HUES64 (cell line): ENCODE results near the gene CETP.

Experiments
- H3K27ac ChIP-seq: 2 replicates; pipeline ENCODE4 v1.7.0; 2013; ENCODE audit warnings: low read depth, low read length, inconsistent platforms
- H3K27me3 ChIP-seq: 2 replicates; pipeline ENCODE4 v1.6.1; 2013; ENCODE audit warnings: mild to moderate bottlenecking, low read length; ENCODE audit not compliant: insufficient read depth
- H3K36me3 ChIP-seq: 2 replicates; pipeline ENCODE4 v1.6.1; 2013; ENCODE audit warnings: mild to moderate bottlenecking, low read length; ENCODE audit not compliant: insufficient read depth
- H3K4me1 ChIP-seq: 2 replicates; pipeline ENCODE4 v1.6.1; 2013; ENCODE audit warnings: mild to moderate bottlenecking, low read length, moderate library complexity; ENCODE audit not compliant: insufficient read depth
- H3K4me3 ChIP-seq: 2 replicates; pipeline ENCODE4 v1.5.1; 2013; ENCODE audit warnings: mild to moderate bottlenecking, low read length, moderate library complexity
- H3K9ac ChIP-seq: 2 replicates; pipeline ENCODE4 v1.6.1; 2013; ENCODE audit warnings: mild to moderate bottlenecking, low read depth, low read length
- H3K9me3 ChIP-seq: 2 replicates; pipeline ENCODE4 v1.6.1; 2013; ENCODE audit warnings: low read depth, low read length; ENCODE audit not compliant: insufficient read depth
- WGBS: fragments of 150-250, 120-280 bp; methylation state at CpG from one replicate; pipeline ENCODE4 v1.1.7; 2013; ENCODE audit warnings: missing lambda C conversion rate; 5-methylcytosine and 5-hydroxymethylcytosine counted together

CETP gene

GRCh38 chr16:56936491-56936890, 25.3 kb upstream of the CETP start:
- Histone ChIP-seq H3K27ac (no peak overlapping the region), H3K9ac (no peak overlapping the region), H3K27me3 (no peaks in the 10 kb centered on the region), H3K9me3 (no peaks in the 10 kb centered on the region), H3K4me1 (peaks cover 17% of the 10 kb centered on the region), H3K4me3 (no peak overlapping the region), H3K36me3 (peaks cover 74% of the 10 kb centered on the region)
- 93% methylated on average over 4 of the region's 5 CpGs for whole genome bisulfite sequencing

GRCh38 chr16:56936950-56937349, 24.8 kb upstream of the CETP start:
- peaks cover 16% of the 10 kb centered on the region for H3K4me1 ChIP-seq
- no peaks in the 10 kb centered on the region for H3K27me3 ChIP-seq
- no peaks in the 10 kb centered on the region for H3K9me3 ChIP-seq
- H3K27ac ChIP-seq = no peak overlapping the region
- no peak overlapping the region for H3K4me3 ChIP-seq
- WGBS = 93% methylated on average over 4 of the region's 5 CpGs
- H3K36me3 ChIP-seq = peaks cover 78% of the 10 kb centered on the region
- H3K9ac ChIP-seq = no peak overlapping the region

GRCh38 chr16:56938664-56939513, 22.9 kb upstream of the CETP start:
- 97% methylated on average over 8 of the region's 8 CpGs for WGBS
- no peaks in the 10 kb centered on the region for H3K9me3 ChIP-seq
- no peak overlapping the region for H3K27ac ChIP-seq
- H3K36me3 ChIP-seq = peaks cover 96% of the 10 kb centered on the region
- no peak overlapping the region for H3K4me3 ChIP-seq
- peaks cover 6% of the 10 kb centered on the region; the same call in 1 of the 2 replicates for H3K4me1 ChIP-seq
- no peaks in the 10 kb centered on the region for H3K27me3 ChIP-seq
- H3K9ac ChIP-seq = no peak overlapping the region

- H3K36me3 ChIP-seq = peaks cover 97% of the 10 kb centered on the region
- no peak overlapping the region for H3K27ac ChIP-seq
- no peaks in the 10 kb centered on the region for H3K9me3 ChIP-seq
- no peak overlapping the region for H3K9ac ChIP-seq
- H3K27me3 ChIP-seq = no peaks in the 10 kb centered on the region
- no peaks in the 10 kb centered on the region for H3K4me1 ChIP-seq
- WGBS = 94% methylated on average over 4 of the region's 4 CpGs
- no peak overlapping the region for H3K4me3 ChIP-seq
Measured at GRCh38 chr16:56939801-56940200, 21.9 kb upstream of the CETP start.

GRCh38 chr16:56941092-56941491, 20.7 kb upstream of the CETP start:
- Histone ChIP-seq H3K4me1 (no peaks in the 10 kb centered on the region), H3K27ac (no peak overlapping the region), H3K36me3 (peaks cover 92% of the 10 kb centered on the region), H3K9me3 (no peaks in the 10 kb centered on the region), H3K27me3 (no peaks in the 10 kb centered on the region), H3K9ac (no peak overlapping the region), H3K4me3 (no peak overlapping the region)
- WGBS = 100% methylated on average over 2 of the region's 2 CpGs

- H3K27me3 ChIP-seq = no peaks in the 10 kb centered on the region
- H3K27ac ChIP-seq = no peak overlapping the region
- H3K9me3 ChIP-seq = no peaks in the 10 kb centered on the region
- H3K4me1 ChIP-seq = no peaks in the 10 kb centered on the region
- 84% methylated on average over 9 of the region's 9 CpGs for whole genome bisulfite sequencing
- H3K9ac ChIP-seq = no peak overlapping the region
- H3K4me3 ChIP-seq = no peak overlapping the region
- H3K36me3 ChIP-seq = peaks cover 84% of the 10 kb centered on the region
Measured at GRCh38 chr16:56941856-56942331, 19.9 kb upstream of the CETP start.

- no peaks in the 10 kb centered on the region for H3K4me1 ChIP-seq
- H3K27me3 ChIP-seq = no peaks in the 10 kb centered on the region
- H3K36me3 ChIP-seq = peaks cover 66% of the 10 kb centered on the region
- H3K9ac ChIP-seq = no peak overlapping the region
- no peak overlapping the region for H3K27ac ChIP-seq
- H3K9me3 ChIP-seq = no peaks in the 10 kb centered on the region
- H3K4me3 ChIP-seq = no peak overlapping the region
- WGBS = 94% methylated on average over 6 of the region's 6 CpGs
Measured at GRCh38 chr16:56943761-56944375, 17.9 kb upstream of the CETP start.

GRCh38 chr16:56944954-56945839, 16.6 kb upstream of the CETP start:
- H3K36me3 ChIP-seq = peaks cover 53% of the 10 kb centered on the region
- H3K27me3 ChIP-seq = no peaks in the 10 kb centered on the region
- WGBS = 77% methylated on average over 2 of the region's 2 CpGs
- H3K9me3 ChIP-seq = no peaks in the 10 kb centered on the region
- no peaks in the 10 kb centered on the region for H3K4me1 ChIP-seq
- H3K9ac ChIP-seq = no peak overlapping the region
- no peak overlapping the region for H3K4me3 ChIP-seq
- H3K27ac ChIP-seq = no peak overlapping the region

GRCh38 chr16:56945847-56946527, 15.8 kb upstream of the CETP start:
- Histone ChIP-seq H3K36me3 (peaks cover 45% of the 10 kb centered on the region), H3K9ac (no peak overlapping the region), H3K27me3 (no peaks in the 10 kb centered on the region), H3K9me3 (no peaks in the 10 kb centered on the region), H3K4me1 (no peaks in the 10 kb centered on the region), H3K4me3 (no peak overlapping the region), H3K27ac (no peak overlapping the region)
- WGBS = 97% methylated on average over 10 of the region's 12 CpGs

- WGBS = 93% methylated on average over 10 of the region's 10 CpGs
- no peak overlapping the region for H3K27ac ChIP-seq
Measured at GRCh38 chr16:56946767-56947603, 14.8 kb upstream of the CETP start.

More at GRCh38 chr16:56946767-56947603, 14.8 kb upstream of the CETP start:
- Histone ChIP-seq H3K27me3 (no peaks in the 10 kb centered on the region), H3K4me1 (no peaks in the 10 kb centered on the region), H3K9me3 (no peaks in the 10 kb centered on the region), H3K4me3 (no peak overlapping the region), H3K36me3 (peaks cover 35% of the 10 kb centered on the region), H3K9ac (no peak overlapping the region)
